A673 (cell line): ENCODE data around the gene SYT14. TPM values are rescaled to one million over a fixed set of nuclear protein-coding genes. Genes with fewer than 3 reads are reported as not detected.

ENCODE experiments used
- BruUV-seq: library from RNA; stranded (reverse); fragments of 400-500 nt; replicated peaks from 2 replicates; lab custom pipeline; 2021; lab: Mats Ljungman, UMichigan
- CTCF ChIA-PET: fragments of 300-600 bp; sonication (Branson Sonifier 250); formaldehyde crosslinking; loops from one replicate; lab custom pipeline; 2022; ENCODE audit warnings: antibody characterized with exemption; lab: Charles Lee
- POLR2A ChIA-PET: fragments of 300-600 bp; sonication (Branson Sonifier 250); formaldehyde crosslinking; loops from one replicate; lab custom pipeline; 2022; ENCODE audit warnings: antibody characterized with exemption; ENCODE audit not compliant: low non-redundant PET; lab: Charles Lee
- DNase-seq: peaks from one replicate; pipeline ENCODE4 v3.0.0-alpha.2; 2015; ENCODE audit warnings: low spot score
- H3K27ac ChIP-seq: fragments of 200-600 bp; sonication (generic); 2 replicates; pipeline ENCODE4 v1.5.1; 2016; ENCODE audit warnings: mixed run types, low read depth, mild to moderate bottlenecking, mixed read lengths, antibody characterized with exemption, low read length; ENCODE audit not compliant: poor library complexity, severe bottlenecking
- H3K27me3 ChIP-seq: fragments of 200-600 bp; sonication (generic); replicated peaks from 2 replicates; pipeline ENCODE4 v1.6.1; 2017; ENCODE audit warnings: mixed run types, low read depth, mild to moderate bottlenecking, mixed read lengths, antibody characterized with exemption, low read length; ENCODE audit not compliant: insufficient read depth, poor library complexity
- H3K36me3 ChIP-seq: fragments of 200-600 bp; sonication (generic); 2 replicates; pipeline ENCODE4 v1.6.1; 2016; ENCODE audit warnings: mixed run types, mild to moderate bottlenecking, mixed read lengths, antibody characterized with exemption, low read length; ENCODE audit not compliant: insufficient read depth, poor library complexity, severe bottlenecking
- H3K4me1 ChIP-seq: fragments of 200-600 bp; sonication (generic); 2 replicates; pipeline ENCODE4 v1.6.1; 2017; ENCODE audit warnings: mixed run types, mild to moderate bottlenecking, mixed read lengths, antibody characterized with exemption, low read length; ENCODE audit not compliant: insufficient read depth, poor library complexity, severe bottlenecking
- H3K4me3 ChIP-seq: fragments of 200-600 bp; sonication (generic); 2 replicates; pipeline ENCODE4 v1.5.1; 2016; ENCODE audit warnings: low read depth, mixed run types, mild to moderate bottlenecking, mixed read lengths, low read length; ENCODE audit not compliant: poor library complexity, severe bottlenecking
- H3K9me3 ChIP-seq: fragments of 200-600 bp; sonication (generic); 2 replicates; pipeline ENCODE4 v1.6.1; 2016; ENCODE audit warnings: mixed run types, low read depth, mild to moderate bottlenecking, mixed read lengths, antibody characterized with exemption, low read length; ENCODE audit not compliant: poor library complexity, severe bottlenecking
- CTCF ChIP-seq: fragments of 300-800, 200-600 bp; sonication (generic); conservative IDR thresholded peaks from 2 replicates; pipeline ENCODE4 v1.5.1; 2017; ENCODE audit warnings: low read depth, mild to moderate bottlenecking, antibody characterized with exemption, low read length, moderate library complexity, mixed read lengths
- EZH2 ChIP-seq: fragments of 200-600 bp; sonication (generic); IDR thresholded peaks from 2 replicates; pipeline ENCODE4 v1.6.1; 2017; ENCODE audit warnings: borderline replicate concordance, low read depth, mild to moderate bottlenecking, mixed read lengths, antibody characterized with exemption, low read length; ENCODE audit not compliant: poor library complexity, severe bottlenecking
- intact Hi-C: fragments of 100-400 bp; cut with micrococcal nuclease; formaldehyde crosslinking; loops from one replicate; pipeline ENCODE4 v1.10.0; 2022; ENCODE audit not compliant: unreplicated experiment
- total RNA-seq: library from RNA; stranded (reverse); gene quantifications from 2 replicates; pipeline ENCODE4 v1.2.3, GENCODE V29; 2021

SYT14 gene
- total RNA-seq, 1 experiment from 2014 or later, result 22.4 TPM

- Histone ChIP-seq H3K27ac (no peak overlapping the region), H3K27me3 (no peaks in the 10 kb centered on the region), H3K4me3 (no peak overlapping the region), H3K4me1 (peaks cover 5% of the 10 kb centered on the region), H3K36me3 (no peaks in the 10 kb centered on the region), H3K9me3 (no peaks in the 10 kb centered on the region)
- no peak for DNase-seq
- TF ChIP-seq CTCF, result no peak
- no peak for TF ChIP-seq EZH2
- POLR2A ChIA-PET, result no interaction called here
- intact Hi-C loops, result no loop called here
- CTCF ChIA-PET, result no interaction called here
- BruUV-seq, result no TSS peak
Measured at GRCh38 chr1:210117198-210117597, 179.2 kb downstream of the SYT14 start.

- Histone ChIP-seq H3K36me3 (no peaks in the 10 kb centered on the region), H3K27ac (no peak overlapping the region), H3K27me3 (no peaks in the 10 kb centered on the region), H3K4me3 (no peak overlapping the region), H3K9me3 (no peaks in the 10 kb centered on the region), H3K4me1 (peaks cover 10% of the 10 kb centered on the region)
- POLR2A ChIA-PET, result no interaction called here
- no peak for TF ChIP-seq CTCF
- no peak for TF ChIP-seq EZH2
- CTCF ChIA-PET, result no interaction called here
- intact Hi-C loops, result no loop called here
- no peak for DNase-seq
- BruUV-seq, result no TSS peak
Measured at GRCh38 chr1:210117681-210118170, 179.7 kb downstream of the SYT14 start.

- Histone ChIP-seq H3K36me3 (no peaks in the 10 kb centered on the region), H3K27ac (peak overlapping the region; percentile 49), H3K9me3 (no peaks in the 10 kb centered on the region), H3K4me1 (peaks cover 38% of the 10 kb centered on the region), H3K4me3 (no peak overlapping the region), H3K27me3 (no peaks in the 10 kb centered on the region)
- TF ChIP-seq CTCF (no peak), EZH2 (no peak)
- ChIA-PET POLR2A (no interaction called here), CTCF (no interaction called here)
- DNase-seq, result peak; percentile 82
- intact Hi-C loops, result loop anchor here (5.0 to 10.0 kb wide), 2 partner anchors 126 to 259 kb away; no protein-coding TSS in a partner anchor
- no TSS peak for BruUV-seq
Measured at GRCh38 chr1:210123383-210123782, 185.4 kb downstream of the SYT14 start.
